ENCODE results near the gene GPC6. TPM values are rescaled to one million over a fixed set of nuclear protein-coding genes. Genes with fewer than 3 reads are reported as not detected.

GPC6 gene
- total RNA-seq, 4 donors from 2014 or later = 13.7 to 21.7 (median 16.5) TPM

DNA sequence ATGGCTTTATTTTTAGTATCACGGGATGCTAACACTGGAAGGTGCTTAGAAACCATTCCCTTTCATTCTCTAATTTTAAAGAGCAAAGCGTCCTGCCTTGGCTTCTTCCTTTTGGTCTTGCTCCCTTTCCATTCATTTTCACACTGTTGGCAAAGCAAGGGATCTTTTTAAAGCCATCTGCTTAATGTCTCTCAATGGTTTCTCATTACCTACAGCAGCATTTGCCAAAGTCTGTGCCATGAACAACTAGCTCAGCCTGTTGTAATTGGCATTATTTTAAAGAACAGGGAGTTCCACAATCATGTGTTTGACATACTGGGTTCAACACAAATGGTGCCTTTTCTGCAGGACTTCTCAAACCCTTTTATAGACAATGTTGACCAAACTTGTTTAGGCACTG is 444.3 kb downstream of the GPC6 start:
- TF ChIP-seq EP300 (IDR thresholded peaks at IDR 0.05) (no peak), POLR2A (IDR thresholded peaks at IDR 0.05) (no peak), POLR2AphosphoS5 (IDR thresholded peaks at IDR 0.05) (no peak)
- TF ChIP-seq, protein P1, sequence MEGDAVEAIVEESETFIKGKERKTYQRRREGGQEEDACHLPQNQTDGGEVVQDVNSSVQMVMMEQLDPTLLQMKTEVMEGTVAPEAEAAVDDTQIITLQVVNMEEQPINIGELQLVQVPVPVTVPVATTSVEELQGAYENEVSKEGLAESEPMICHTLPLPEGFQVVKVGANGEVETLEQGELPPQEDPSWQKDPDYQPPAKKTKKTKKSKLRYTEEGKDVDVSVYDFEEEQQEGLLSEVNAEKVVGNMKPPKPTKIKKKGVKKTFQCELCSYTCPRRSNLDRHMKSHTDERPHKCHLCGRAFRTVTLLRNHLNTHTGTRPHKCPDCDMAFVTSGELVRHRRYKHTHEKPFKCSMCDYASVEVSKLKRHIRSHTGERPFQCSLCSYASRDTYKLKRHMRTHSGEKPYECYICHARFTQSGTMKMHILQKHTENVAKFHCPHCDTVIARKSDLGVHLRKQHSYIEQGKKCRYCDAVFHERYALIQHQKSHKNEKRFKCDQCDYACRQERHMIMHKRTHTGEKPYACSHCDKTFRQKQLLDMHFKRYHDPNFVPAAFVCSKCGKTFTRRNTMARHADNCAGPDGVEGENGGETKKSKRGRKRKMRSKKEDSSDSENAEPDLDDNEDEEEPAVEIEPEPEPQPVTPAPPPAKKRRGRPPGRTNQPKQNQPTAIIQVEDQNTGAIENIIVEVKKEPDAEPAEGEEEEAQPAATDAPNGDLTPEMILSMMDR (IDR thresholded peaks at IDR 0.05) = no peak
- H3K36me3 ChIP-seq = no peaks in the 10 kb centered on the region
- H3K4me1 ChIP-seq = no peaks in the 10 kb centered on the region
- no peaks in the 10 kb centered on the region for H3K27me3 ChIP-seq
- no peaks in the 10 kb centered on the region for H3K9me3 ChIP-seq
- 44 to 83% methylated on average over 2 of the region's 2 CpGs for WGBS, 2 donors (ENCODE audit: low coverage in 1 of 2)
- no peak overlapping the region for H3K27ac ChIP-seq
- H3K4me3 ChIP-seq = no peak overlapping the region
- no peak for ATAC-seq

DNA sequence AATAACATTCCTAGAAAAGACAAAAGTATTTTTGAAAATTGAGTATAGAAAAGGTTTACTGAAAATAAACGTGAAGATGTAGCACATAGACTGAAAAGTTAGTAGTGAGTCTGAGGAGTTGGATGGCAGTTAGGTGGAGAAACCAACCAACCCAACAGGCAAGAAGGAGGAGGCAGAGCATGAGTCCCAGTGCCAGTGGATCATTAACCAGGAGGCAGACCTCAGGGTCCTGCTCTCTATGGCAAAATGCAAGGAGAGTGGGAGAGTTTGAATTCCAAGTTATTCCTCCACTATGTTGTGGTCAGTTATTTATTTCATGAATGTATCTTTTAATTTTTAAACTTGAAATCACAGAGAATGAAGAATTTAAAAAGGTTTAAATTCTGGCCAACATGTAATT is 446.4 kb downstream of the GPC6 start:
- no peak for ATAC-seq
- H3K36me3 ChIP-seq = no peaks in the 10 kb centered on the region
- TF ChIP-seq, protein P1 (IDR thresholded peaks at IDR 0.05) = no peak
- no peak for TF ChIP-seq EP300 (IDR thresholded peaks at IDR 0.05)
- no peak for TF ChIP-seq POLR2AphosphoS5 (IDR thresholded peaks at IDR 0.05)
- no peak for TF ChIP-seq POLR2A (IDR thresholded peaks at IDR 0.05)

DNA sequence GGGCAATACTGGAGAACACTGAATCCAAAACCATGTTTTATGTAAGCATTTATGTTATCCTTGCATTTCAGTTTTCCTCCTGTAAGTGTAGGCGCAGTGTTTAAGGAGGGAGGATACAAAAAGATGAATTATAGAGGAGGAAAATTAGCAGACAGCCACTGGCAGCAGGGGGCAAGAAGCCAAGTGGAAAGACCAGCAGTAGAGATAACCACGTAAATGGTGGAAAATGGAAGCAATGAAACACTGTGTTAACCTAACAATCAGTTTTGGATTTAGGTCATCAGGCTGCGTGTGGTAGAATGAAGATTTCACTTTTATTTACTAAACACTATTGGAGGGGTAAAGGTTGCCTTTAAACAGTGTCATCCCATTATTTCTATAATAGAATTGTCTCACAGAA is 447.3 kb downstream of the GPC6 start:
- Histone ChIP-seq H3K36me3 (no peaks in the 10 kb centered on the region), H3K9me3 (no peaks in the 10 kb centered on the region), H3K27me3 (no peaks in the 10 kb centered on the region), H3K27ac (no peak overlapping the region), H3K4me1 (no peaks in the 10 kb centered on the region), H3K4me3 (no peak overlapping the region)
- ATAC-seq = no peak
- WGBS, 2 donors (ENCODE audit: low coverage in 1 of 2) = 62 to 93% methylated on average over 3 of the region's 3 CpGs
- TF ChIP-seq POLR2A (IDR thresholded peaks at IDR 0.05) (no peak), POLR2AphosphoS5 (IDR thresholded peaks at IDR 0.05) (no peak), EP300 (IDR thresholded peaks at IDR 0.05) (no peak)
- TF ChIP-seq, protein P1 (IDR thresholded peaks at IDR 0.05) = no peak

More for the DNA sequence above, 446.4 kb downstream of the GPC6 start:
- Histone ChIP-seq H3K27me3 (no peaks in the 10 kb centered on the region), H3K9me3 (no peaks in the 10 kb centered on the region), H3K4me1 (no peaks in the 10 kb centered on the region), H3K4me3 (no peak overlapping the region), H3K27ac (no peak overlapping the region)
- WGBS, 2 donors (ENCODE audit: low coverage in 1 of 2) = 54 to 60% methylated on average over 1 of the region's 1 CpG

DNA sequence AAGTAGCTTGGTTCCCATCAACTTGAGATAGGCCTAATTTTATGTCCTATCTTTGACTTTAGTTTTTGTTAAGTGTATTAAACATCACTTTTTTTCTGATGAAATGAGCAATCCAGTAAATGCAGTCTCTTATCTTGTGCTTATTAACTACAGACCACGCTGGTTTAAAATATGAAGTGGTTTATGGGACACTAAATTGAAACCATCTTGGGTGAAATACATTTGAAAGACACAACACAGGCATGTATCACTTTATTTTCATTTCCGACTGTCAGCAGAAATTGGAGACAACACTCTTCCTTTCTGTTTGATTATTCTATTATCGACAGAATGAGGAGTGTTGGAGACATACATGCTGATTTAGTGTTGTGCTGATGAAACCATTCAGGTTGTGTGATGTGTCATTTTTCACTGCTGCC is 447.7 kb downstream of the GPC6 start:
- no peak for ATAC-seq
- H3K4me3 ChIP-seq = no peak overlapping the region
- WGBS, 2 donors (ENCODE audit: low coverage in 1 of 2) = 34 to 43% methylated on average over 3 of the region's 3 CpGs
- no peaks in the 10 kb centered on the region for H3K4me1 ChIP-seq
- H3K36me3 ChIP-seq = no peaks in the 10 kb centered on the region
- no peak overlapping the region for H3K27ac ChIP-seq
- no peaks in the 10 kb centered on the region for H3K9me3 ChIP-seq
- no peak for TF ChIP-seq POLR2A (IDR thresholded peaks at IDR 0.05)
- no peak for TF ChIP-seq EP300 (IDR thresholded peaks at IDR 0.05)
- TF ChIP-seq, protein P1 (IDR thresholded peaks at IDR 0.05) = no peak
- no peak for TF ChIP-seq POLR2AphosphoS5 (IDR thresholded peaks at IDR 0.05)
- no peaks in the 10 kb centered on the region for H3K27me3 ChIP-seq

DNA sequence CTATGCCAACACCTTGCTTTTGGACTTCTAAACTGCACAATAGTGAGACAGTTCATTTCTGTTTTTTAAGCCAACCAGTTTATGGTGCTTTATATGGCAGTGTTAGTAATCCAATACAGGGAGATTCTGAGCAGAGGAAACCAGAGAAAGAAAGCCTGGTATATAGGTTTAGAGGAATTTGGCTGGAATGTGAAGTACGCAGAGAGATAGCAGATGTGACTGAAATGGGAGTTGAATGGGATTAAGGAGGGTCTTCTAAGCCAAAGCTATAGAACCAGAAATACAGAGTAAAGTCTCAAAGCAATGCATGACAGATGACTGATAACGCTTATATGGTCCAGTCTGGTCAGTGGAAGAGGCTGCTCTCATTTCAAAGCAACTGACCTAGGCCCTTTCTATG is 453.7 kb downstream of the GPC6 start:
- Histone ChIP-seq H3K27me3 (no peaks in the 10 kb centered on the region), H3K9me3 (no peaks in the 10 kb centered on the region), H3K36me3 (no peaks in the 10 kb centered on the region), H3K27ac (no peak overlapping the region), H3K4me1 (no peaks in the 10 kb centered on the region), H3K4me3 (no peak overlapping the region)
- ATAC-seq = no peak
- WGBS, 2 donors (ENCODE audit: low coverage in 1 of 2) = 97 to 100% methylated on average over 1 to 2 of the region's 2 CpGs
- TF ChIP-seq POLR2A (IDR thresholded peaks at IDR 0.05) = no peak
- TF ChIP-seq, protein P1 (IDR thresholded peaks at IDR 0.05) = no peak
- no peak for TF ChIP-seq POLR2AphosphoS5 (IDR thresholded peaks at IDR 0.05)
- no peak for TF ChIP-seq EP300 (IDR thresholded peaks at IDR 0.05)
